ENCODE results near the gene CDH1. TPM values are rescaled to one million over a fixed set of nuclear protein-coding genes. Genes with fewer than 3 reads are reported as not detected.

CDH1 gene
- total RNA-seq, 1 donor from 2014 or later: 0.55 TPM

- no peak for DNase-seq (ENCODE audit: low spot score)
These were observed 5.5 kb upstream of the CDH1 start for GRCh38 chr16:68731637-68732036.

DNA sequence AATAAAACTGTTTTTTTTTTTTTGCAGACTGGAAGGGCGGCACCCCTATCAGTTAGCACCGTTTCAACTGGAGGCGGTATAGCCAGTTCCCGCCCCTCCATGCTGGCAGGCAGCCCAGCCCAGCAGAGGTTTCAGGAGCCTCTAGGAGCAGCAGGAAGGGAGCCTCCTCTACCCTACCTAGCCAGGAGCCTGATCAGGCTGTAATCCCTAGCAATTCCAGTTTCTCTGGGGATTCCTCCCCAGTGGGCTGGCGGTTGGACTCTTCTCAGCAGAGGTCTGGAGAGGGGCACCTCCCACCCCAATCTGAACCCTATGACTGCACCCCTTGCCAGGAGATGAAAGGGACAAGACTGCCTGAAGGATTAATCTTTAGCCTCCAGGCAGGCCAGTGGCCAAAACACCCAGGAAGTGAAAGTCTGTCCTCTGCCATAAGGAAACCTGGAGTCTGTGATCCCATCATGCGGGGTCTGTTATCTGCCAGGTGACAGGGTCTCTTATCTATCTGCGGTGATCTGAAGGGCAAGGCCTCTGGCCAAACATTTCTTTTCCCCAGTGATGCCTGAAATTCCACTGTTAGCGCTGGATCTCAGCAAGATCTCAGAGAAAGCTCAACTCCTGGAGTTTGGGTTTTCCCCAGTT is 4.9 kb upstream of the CDH1 start:
- no peak for DNase-seq (ENCODE audit: low spot score)

DNA sequence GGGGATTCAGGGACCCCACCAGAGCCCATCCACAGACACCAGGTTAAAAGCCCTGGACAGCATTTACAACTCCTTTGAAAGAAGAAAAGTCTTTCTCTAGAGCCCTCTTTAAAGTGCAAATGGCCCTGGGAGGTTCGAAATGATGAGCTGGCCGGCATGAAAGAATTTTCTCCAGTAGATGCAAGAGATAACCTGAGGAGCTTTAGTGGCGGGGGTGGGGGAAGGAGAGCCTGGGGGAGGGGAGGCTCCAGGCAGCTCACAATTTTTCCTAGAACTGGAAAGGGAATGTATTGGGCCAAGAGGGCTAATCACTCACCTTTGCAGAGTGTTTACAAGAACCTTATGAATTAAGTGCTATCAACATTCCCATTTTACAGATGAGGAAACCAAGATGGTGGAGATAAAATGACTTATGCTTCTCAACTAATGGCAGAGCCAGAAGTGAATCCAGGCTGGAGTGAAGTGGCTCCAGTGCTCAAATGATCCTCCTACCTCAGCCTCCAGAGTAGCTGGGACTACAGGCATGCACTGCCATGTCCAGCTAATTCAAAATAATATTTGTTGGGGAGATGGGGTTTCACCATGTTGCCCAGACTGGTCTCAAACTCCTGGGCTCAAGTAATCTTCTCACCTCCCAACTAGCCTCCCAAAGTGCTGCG is 4.2 kb upstream of the CDH1 start:
- DNase-seq (ENCODE audit: low spot score): no peak

- DNase-seq (ENCODE audit: low spot score): no peak
These were observed 3.5 kb upstream of the CDH1 start for GRCh38 chr16:68733570-68733969.

DNA sequence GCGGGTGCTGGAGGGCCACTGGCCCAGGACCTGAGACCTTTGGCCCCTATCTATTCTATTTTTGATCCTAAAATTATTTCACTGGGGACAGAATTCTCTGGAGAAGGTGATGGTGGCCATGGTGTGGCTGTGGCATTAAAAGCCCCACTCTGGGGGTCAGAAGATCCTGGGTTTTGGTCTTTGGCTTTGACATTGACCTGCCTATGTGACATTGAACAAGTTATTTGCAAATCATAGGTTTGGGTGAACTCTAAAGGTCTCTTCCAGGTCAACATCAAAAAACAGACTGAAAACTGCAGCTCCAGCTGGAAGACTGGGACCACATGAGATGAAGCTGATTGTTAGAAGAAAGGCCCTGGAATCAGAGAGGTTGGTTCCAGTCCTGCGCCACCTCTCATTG is 2.3 kb upstream of the CDH1 start:
- DNase-seq (ENCODE audit: low spot score): no peak

- DNase-seq (ENCODE audit: low spot score): no peak
These were observed 531 bp upstream of the CDH1 start for GRCh38 chr16:68736561-68736960.

- DNase-seq (ENCODE audit: low spot score): no peak
These were observed 888 bp downstream of the CDH1 start for GRCh38 chr16:68737730-68738629.

GRCh38 chr16:68739964-68740627 is 3.0 kb downstream of the CDH1 start:
- DNase-seq (ENCODE audit: low spot score): no peak

GRCh38 chr16:68740628-68741346 is 3.7 kb downstream of the CDH1 start:
- DNase-seq (ENCODE audit: low spot score): no peak

DNA sequence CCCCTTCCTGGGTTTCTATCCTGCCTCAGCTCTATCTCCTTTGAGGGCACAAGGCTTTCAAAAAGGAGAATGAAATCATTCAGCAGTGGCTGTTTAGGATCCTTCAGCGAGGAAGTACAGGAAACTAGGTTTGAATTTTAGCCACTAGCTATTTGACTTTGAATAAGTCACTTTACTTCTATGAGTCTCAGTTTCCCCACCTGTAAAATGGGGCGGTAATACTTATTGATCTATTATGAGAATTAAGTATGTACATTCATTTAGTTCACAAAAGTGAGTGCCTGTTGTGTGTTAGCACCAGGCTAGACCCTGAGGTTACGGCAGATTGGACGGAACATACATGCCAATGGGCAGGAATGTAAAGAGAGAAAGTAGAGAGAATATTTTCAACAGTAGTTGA is 6.6 kb downstream of the CDH1 start:
- no peak for DNase-seq (ENCODE audit: low spot score)

- DNase-seq (ENCODE audit: low spot score): no peak
These were observed 7.7 kb downstream of the CDH1 start for GRCh38 chr16:68744744-68745280.

DNA sequence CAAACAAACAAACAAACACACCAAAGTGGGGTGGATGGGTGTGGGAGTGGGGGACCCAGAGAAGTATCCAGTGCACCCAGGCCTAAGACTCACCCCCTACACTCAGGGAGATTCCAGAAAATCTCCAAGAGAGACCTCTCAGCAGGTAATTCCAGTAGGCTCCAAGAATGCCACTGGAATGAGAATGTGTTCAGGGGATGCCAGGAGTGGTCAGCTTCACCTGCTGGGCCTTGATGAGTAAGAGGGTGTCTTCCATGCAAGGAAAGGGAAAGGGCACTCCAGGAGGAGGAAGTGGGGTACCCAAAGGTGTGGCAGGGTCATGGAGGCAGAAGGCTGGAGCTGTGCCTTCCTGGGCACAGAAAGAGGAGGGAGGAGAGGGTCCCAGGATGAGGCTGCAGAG is 9.9 kb downstream of the CDH1 start:
- no peak for DNase-seq (ENCODE audit: low spot score)

DNA sequence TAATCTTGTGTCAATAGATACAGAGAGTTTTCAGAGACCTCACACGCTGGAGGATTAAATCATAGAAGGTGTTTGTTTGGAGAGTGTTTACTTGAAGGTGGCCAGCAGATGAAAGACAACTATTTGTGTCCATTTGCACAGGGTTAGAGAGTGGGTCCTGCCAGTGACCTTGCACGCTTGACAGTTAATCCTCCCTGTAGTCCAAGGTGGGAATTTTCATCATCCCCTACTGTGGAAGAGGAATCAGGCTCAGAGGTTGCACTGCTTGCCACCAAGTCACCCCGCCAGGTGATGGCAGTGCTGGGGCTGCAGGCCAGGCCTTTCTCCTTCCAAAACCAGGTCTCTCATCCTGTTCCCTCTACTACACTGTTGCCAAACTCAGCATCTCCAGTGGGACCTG is 12.3 kb downstream of the CDH1 start:
- DNase-seq (ENCODE audit: low spot score): no peak

GRCh38 chr16:68750193-68750695 is 13.2 kb downstream of the CDH1 start:
- no peak for DNase-seq (ENCODE audit: low spot score)

DNA sequence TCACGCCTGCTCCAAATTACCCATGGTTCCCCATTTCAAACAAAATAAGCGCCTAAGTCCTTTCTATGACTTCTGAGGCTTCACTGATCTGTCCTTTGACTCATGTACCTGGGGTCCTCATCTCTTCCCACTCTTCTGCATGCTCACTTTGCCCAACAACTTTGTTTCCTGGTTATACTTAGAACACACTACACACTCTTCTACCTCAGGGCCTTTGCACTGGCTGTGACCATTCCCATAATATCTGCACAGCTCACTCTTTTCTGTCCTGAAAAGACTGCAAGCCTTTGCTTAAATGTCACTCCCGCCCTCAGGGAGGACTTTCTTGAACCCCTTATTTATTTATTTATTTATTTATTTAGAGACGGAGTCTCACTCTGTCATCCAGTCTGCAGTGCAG is 14.1 kb downstream of the CDH1 start:
- no peak for DNase-seq (ENCODE audit: low spot score)

- DNase-seq (ENCODE audit: low spot score): no peak
These were observed 15.5 kb downstream of the CDH1 start for GRCh38 chr16:68752602-68753001.

- DNase-seq (ENCODE audit: low spot score): no peak
These were observed 17.1 kb downstream of the CDH1 start for GRCh38 chr16:68754084-68754792.

- no peak for DNase-seq (ENCODE audit: low spot score)
These were observed 19.3 kb downstream of the CDH1 start for GRCh38 chr16:68756239-68756915.

DNA sequence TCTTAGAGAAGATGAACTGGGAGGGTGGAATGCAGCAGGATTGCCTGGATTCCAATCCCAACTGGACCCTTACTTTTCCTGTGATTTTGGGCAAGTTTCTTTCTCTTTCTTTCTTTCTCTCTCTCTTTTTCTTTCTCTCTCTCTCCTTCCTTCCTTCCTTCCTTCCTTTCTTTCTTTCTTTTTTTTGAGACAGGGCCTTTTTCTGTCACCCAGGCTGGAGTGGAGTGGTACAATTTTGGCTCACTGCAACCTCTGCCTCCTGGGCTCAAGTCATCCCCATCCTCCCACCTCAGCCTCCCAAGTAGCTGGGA is 20.5 kb downstream of the CDH1 start:
- no peak for DNase-seq (ENCODE audit: low spot score)

GRCh38 chr16:68759062-68759461 is 22.0 kb downstream of the CDH1 start:
- no peak for DNase-seq (ENCODE audit: low spot score)
